DOHH2 (cell line): ENCODE results near the gene PNLIPRP1.

Source experiments
- CTCF ChIP-seq: fragments of 200-600 bp; sonication (generic); IDR thresholded peaks from one replicate; pipeline ENCODE4 v1.5.1; 2014; ENCODE audit warnings: antibody characterized with exemption, mild to moderate bottlenecking, low read depth, low read length; ENCODE audit not compliant: poor library complexity, severe bottlenecking
- EZH2phosphoT487 ChIP-seq: fragments of 200-600 bp; sonication (generic); IDR thresholded peaks from 2 replicates; pipeline ENCODE4 v1.6.1; 2017; ENCODE audit warnings: borderline replicate concordance, mild to moderate bottlenecking, antibody characterized with exemption, low read length, moderate library complexity, mixed read lengths

- no peak for TF ChIP-seq CTCF
- no peak for TF ChIP-seq EZH2phosphoT487
These were observed 42.4 kb downstream of the PNLIPRP1 start for GRCh38 chr10:116633216-116633600.
